Suprapubic skin (tissue), 3 donors: ENCODE measurements around the gene ZNF169.
A peak's percentile ranks its signal among the peaks of the same experiment; 100 is the strongest.

Experiments used
- CTCF ChIP-seq, 2 donors: fragments of 200-600 bp in 1 of 2; fragments of 450-650 bp in 1 of 2; sonication (generic) in 1 of 2; IDR thresholded peaks; one replicate each; pipeline ENCODE4 v1.5.1; 2016 to 2019; ENCODE audit warnings: antibody characterized with exemption in 2 of 2, mild to moderate bottlenecking in 1 of 2, moderate library complexity in 1 of 2
- POLR2AphosphoS5 ChIP-seq, 3 donors: sonication (generic); formaldehyde crosslinking; IDR thresholded peaks; one replicate each; pipeline ENCODE4 v1.6.1; 2017; ENCODE audit warnings: antibody characterized with exemption in 3 of 3

- TF ChIP-seq CTCF (IDR thresholded peaks at IDR 0.05) (peak; percentile 70 to 86), POLR2AphosphoS5 (IDR thresholded peaks at IDR 0.05) (no peak)
Measured at GRCh38 chr9:94213511-94214124, 45.5 kb upstream of the ZNF169 start.
